HG03432 (cell line): Measurements from ENCODE around the gene DLST.

Source experiments
- ATAC-seq: cut with Tn5 transposase; IDR thresholded peaks from one replicate; pipeline ENCODE4 v1.9.1; 2021; ENCODE audit warnings: mild to moderate bottlenecking, moderate library complexity; ENCODE audit not compliant: unreplicated experiment

Gene DLST

DNA sequence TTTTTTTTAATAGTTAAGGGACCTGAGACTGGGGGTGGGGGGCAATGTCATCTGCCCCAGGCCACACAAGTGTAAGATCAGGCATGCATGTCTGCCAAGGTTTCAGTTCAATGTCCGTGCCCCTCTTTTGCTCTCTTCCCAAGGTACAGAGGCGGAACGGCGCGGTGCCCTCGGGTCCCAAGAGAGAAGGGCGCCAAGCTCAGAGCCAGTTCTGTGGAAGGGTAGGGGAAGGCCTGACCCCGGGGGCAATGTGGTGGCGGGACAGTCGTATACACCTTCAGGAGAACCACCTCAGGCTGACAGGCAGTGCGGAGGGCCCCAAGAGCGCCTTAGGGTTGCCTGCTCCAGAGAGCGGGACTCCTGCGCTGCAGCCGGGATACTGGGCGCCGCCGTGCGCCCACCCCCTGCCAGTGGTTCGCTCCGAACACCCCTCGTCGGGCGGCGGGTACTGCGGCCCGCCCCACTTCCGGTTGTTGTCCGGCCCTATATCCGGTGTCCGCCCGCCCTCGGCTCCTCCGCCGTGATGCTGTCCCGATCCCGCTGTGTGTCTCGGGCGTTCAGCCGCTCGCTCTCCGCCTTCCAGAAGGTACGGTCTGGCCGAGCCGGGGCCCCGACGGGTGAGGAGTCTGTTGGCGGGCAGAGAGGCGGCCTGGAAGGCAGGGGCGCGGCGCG is at the start of gene DLST:
TSS of gene DLST (plus strand) at position 486 of the 672 bp plus-strand sequence. CDS start at position 524, 38 bp downstream.
- ATAC-seq = peak; percentile 95

GRCh38 chr14:74832849-74833248 is 48.9 kb upstream of the DLST start:
- no peak for ATAC-seq

GRCh38 chr14:74834692-74835392 is 46.9 kb upstream of the DLST start:
- ATAC-seq = no peak

GRCh38 chr14:74835645-74836250 is 46.0 kb upstream of the DLST start:
- no peak for ATAC-seq

GRCh38 chr14:74836251-74836960 is 45.3 kb upstream of the DLST start:
- no peak for ATAC-seq

DNA sequence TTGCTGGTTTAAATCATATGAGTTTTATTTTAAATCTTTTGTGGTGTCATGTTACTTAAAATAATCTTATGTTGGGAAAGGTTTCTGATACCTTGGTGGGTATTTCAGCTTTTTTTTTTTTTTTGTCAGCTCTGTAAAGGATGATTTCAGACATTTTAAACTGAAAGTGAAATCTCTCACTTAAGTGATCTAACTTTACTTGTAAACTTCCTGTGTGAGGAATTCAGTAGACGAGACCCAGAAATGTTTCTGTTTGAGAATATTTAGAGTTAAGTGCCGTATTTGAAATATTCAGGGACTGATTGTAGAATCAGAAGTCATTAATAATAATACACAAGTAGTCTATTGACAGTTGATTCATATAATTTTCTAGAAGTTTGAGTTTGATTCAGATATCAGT is 43.5 kb upstream of the DLST start:
- ATAC-seq = no peak

DNA sequence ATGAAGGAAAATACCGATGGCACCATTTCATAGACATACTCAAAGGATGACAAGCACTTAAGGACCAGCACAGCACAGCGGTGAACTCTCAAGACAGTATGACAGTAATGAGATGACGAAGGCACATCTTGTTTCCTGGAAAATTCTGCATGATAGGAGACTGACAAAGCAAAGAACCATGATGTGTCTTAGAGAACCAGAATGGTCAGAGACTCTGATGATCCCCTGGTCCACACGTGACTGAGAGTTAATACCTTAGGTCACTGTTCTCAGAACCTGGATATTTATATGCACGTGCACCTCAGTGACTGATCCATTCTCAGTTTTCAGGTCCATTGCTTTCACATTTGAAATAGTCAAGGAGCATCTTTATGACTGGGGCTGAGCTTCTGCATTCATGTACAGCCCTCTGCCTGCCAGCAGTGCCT is 41.1 kb upstream of the DLST start:
- ATAC-seq = no peak

DNA sequence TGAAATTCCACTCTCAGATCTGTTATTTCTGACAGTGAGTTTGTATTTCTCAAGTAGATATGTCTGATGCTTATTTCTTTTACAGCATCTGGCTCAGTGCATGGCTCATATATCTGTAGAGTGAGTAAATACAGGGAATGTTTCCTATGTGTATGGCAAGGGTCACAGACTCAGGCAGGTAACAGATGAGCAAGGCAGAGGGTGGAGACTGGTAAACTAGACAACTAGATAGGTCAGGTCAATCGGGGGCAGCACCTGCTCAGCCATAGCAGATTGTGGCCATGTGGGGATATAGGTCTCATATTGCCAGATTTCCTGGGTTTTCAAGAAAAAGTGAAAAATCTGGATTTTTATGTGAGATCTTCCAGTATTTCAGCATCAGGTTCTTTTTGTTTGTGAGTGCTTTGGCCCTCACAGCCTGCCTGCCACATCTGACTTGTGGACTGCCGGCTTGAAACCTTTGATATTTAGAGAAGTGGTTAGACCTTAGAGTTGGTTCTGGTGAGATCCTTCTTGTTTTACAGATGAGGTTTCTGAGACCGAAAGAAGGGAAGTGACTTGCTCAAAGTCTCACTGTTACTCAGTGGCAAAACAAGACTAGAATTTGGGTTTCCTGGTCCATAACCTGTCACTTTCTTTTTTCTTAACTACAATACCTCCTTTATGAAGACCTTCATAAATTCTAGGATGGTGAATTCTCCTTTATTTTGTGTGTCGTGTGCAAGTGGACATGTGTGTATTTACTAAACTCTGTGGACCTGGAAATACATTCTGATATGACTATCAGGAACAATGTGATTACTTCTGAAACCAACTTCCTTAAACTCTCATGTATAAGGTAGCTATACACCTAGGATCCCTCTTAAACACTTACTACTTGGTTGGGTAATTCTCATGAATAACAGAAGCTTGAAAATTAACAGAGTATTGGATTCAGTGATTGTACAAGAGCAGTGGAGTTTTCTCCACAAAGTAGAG is 40.2 kb upstream of the DLST start:
- peak; percentile 81 for ATAC-seq

DNA sequence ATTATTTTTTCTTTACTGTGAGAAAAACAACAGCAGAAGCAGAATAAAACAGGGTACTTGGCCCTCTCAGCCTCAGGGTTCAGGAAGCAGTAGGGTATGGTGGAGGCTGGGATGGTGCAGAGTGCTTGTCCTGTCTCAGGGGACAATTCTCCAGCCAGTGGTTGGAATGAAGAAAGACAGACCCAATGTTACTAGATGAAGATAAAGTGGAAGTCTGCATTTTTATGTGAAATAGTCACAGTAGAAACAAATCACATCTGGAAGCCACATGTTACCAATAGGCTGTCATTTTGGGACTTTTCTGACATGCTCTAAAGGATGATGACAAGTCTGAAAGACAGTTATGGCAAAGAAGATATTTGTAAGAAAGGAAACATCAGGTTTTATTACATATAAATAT is 38.1 kb upstream of the DLST start:
- no peak for ATAC-seq

DNA sequence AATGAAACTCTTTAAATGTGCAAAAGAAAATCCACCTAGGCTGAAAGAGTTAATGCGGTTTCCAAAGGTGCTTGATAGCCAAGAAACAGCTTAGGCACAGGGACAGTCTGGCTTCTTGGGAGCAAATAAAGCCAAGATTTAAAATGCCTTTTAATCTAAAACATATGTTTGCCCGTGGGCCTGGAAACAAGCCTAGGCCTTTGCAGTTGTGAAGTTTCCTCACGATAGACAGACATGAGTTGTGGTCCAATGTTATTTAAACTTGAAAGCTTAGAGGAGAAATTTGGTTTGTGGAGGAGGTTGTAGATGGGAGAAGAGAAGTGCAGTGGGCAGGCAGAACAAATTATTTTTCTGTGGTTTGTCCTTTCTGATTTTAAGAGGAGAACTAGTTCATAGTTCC is 35.5 kb upstream of the DLST start:
- ATAC-seq = no peak

GRCh38 chr14:74846968-74847665 is 34.6 kb upstream of the DLST start:
- ATAC-seq = no peak

- no peak for ATAC-seq
Observed at GRCh38 chr14:74848768-74849167, 32.9 kb upstream of the DLST start.

DNA sequence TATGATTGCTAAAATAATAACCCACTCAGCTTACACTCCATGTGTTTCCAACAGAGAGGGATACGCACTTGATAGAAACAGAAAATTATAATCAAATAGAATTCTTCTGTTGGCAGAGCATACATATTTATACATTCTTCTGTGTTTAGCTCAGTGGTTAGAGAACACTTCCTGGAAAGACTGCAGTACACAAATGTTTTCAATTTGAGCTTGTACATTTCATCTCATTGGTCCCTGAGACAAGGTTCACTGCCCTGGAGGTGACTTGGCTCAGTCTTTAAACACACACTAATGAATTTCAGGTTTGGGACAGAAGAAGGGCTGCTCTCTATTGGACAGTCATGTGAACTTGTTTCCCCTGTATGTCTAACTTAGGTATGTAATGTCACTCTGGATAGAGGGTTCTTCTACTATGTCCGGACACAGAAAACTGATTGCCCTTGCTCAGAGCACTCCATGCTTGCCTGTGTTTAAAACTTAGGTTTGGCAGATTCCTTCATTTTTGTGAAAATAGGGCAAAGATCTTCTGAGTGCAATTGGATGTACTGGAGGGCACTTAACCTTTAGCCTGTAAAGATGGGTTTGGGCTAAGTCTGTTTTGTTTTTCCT is 28.7 kb upstream of the DLST start:
- ATAC-seq = no peak

- ATAC-seq = no peak
Observed at GRCh38 chr14:74853581-74853980, 28.1 kb upstream of the DLST start.

- ATAC-seq = no peak
Observed at GRCh38 chr14:74855021-74855420, 26.7 kb upstream of the DLST start.

- ATAC-seq = no peak
Observed at GRCh38 chr14:74855945-74856344, 25.8 kb upstream of the DLST start.

GRCh38 chr14:74856366-74856765 is 25.4 kb upstream of the DLST start:
- no peak for ATAC-seq

DNA sequence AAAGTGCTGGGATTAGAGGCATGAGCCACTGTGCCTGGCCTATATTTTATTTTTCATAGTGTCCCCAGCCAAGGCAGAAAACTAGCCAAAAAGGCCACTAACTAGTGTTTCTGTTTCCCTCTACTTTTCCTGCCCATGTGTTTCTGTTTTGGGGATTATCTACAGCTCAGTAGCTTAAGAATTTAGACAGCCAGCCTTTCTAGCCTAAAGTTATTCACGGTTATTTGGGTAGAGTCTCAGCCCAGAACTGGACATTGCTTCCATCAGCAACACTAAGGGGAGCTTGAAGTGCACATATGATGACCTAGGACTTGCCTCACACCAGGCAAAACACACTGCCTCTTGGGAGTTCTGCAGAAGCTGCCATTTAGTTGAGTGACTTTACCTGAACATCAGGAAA is 23.7 kb upstream of the DLST start:
- ATAC-seq = no peak
